ENCODE measurements around the gene RORC.

GRCh38 chr1:151846686-151847237 is 15.2 kb upstream of the RORC start:
- TF ChIP-seq ZNF263 (CRISPR knock-in tag; IDR thresholded peaks at IDR 0.05; ENCODE audit: low read depth) (no peak), CTCF (IDR thresholded peaks at IDR 0.05) (no peak), STAT6 (CRISPR knock-in tag; conservative IDR thresholded peaks at IDR 0.05; ENCODE audit: low read depth) (no peak), ELF4 (CRISPR knock-in tag; IDR thresholded peaks at IDR 0.05; ENCODE audit: low read depth) (no peak), TEAD4 (CRISPR knock-in tag; IDR thresholded peaks at IDR 0.05) (no peak), PREB (CRISPR knock-in tag; IDR thresholded peaks at IDR 0.05; ENCODE audit: borderline replicate concordance) (no peak), JUN (CRISPR knock-in tag; IDR thresholded peaks at IDR 0.05) (no peak), FOXJ3 (CRISPR knock-in tag; IDR thresholded peaks at IDR 0.05; ENCODE audit: borderline replicate concordance) (no peak), MAX (CRISPR knock-in tag; IDR thresholded peaks at IDR 0.05) (no peak), ZNF121 (CRISPR knock-in tag; IDR thresholded peaks at IDR 0.05) (no peak), NR3C1 (CRISPR knock-in tag; conservative IDR thresholded peaks at IDR 0.05; ENCODE audit: low read depth) (no peak)

All from WTC11 (cell line).